ENCODE results near the gene NLRP14. TPM values are rescaled to one million over a fixed set of nuclear protein-coding genes. Genes with fewer than 3 reads are reported as not detected.

NLRP14 gene
- polyA plus RNA-seq, 3 donors from 2014 or later: not detected

GRCh38 chr11:7028141-7028540, 7.9 kb downstream of the NLRP14 start:
- Mint-ChIP-seq H3K36me3 (no peaks in the 10 kb centered on the region), H3K9me3 (peaks cover 0 to 3% (median 0%) of the 10 kb centered on the region in 6 donors), H3K4me3 (no peak overlapping the region), H3K27ac (no peak overlapping the region), H3K4me1 (no peaks in the 10 kb centered on the region), H3K27me3 (ENCODE audit: low read depth in 3 of 3) (peaks cover 0 to 9% (median 0%) of the 10 kb centered on the region in 3 donors)
- DNase-seq: no peak

DNA sequence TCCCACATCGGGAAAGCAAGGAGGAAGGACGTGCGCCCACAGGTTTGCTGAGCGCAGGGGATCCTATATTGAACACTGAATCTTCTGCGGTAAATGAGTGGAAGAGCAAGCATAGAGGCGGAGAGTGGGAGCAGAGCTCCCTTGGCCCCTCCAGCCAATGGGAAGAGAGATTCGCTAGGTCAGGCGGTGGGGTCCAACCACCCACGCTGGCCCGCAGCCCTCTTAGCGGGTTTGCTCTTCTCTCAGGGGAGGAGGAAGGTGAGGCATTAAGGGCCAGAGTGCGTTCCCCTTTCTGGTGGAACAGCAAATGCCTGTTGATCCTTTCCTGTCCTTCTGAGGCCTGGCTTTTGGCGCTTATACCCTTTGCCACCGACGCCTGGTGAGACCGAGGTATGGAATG, 10.6 kb downstream of the NLRP14 start:
- no peak for DNase-seq
- Mint-ChIP-seq H3K9me3 (peaks cover 0 to 4% (median 0%) of the 10 kb centered on the region in 6 donors), H3K27me3 (ENCODE audit: low read depth in 3 of 3) (peaks cover 0 to 3% (median 0%) of the 10 kb centered on the region in 3 donors)

DNA sequence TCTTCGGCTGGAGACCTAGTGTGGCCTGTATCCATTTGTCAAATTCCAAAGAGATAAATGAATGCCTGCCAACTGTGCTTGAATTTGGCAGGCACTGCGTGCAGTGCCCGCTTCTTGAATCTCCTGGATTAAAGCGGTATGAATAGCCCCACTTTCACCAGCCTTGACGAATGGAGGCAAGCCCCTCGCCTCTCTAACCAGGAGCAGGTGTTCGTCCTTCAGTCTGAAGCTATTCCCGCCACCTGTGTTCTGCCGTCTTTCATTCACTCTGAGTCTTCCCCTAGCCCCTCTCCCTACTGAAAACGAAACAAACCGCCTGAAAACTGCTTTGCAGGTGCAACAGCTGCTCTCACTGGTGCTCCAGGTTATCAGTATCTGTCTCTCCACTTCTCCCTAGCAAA, 11.2 kb downstream of the NLRP14 start:
- no peak overlapping the region for H3K27ac Mint-ChIP-seq
- no peaks in the 10 kb centered on the region for H3K4me1 Mint-ChIP-seq
- H3K9me3 Mint-ChIP-seq: peaks cover 0 to 4% (median 0%) of the 10 kb centered on the region in 6 donors
- no peak for DNase-seq
- H3K36me3 Mint-ChIP-seq: no peaks in the 10 kb centered on the region
- no peak overlapping the region for H3K4me3 Mint-ChIP-seq
- peaks cover 0 to 2% (median 0%) of the 10 kb centered on the region in 3 donors for H3K27me3 Mint-ChIP-seq (ENCODE audit: low read depth in 3 of 3)

More for the DNA sequence above, 10.6 kb downstream of the NLRP14 start:
- no peak overlapping the region for H3K4me3 Mint-ChIP-seq
- no peak overlapping the region for H3K27ac Mint-ChIP-seq
- H3K4me1 Mint-ChIP-seq: no peaks in the 10 kb centered on the region
- H3K36me3 Mint-ChIP-seq: no peaks in the 10 kb centered on the region

DNA sequence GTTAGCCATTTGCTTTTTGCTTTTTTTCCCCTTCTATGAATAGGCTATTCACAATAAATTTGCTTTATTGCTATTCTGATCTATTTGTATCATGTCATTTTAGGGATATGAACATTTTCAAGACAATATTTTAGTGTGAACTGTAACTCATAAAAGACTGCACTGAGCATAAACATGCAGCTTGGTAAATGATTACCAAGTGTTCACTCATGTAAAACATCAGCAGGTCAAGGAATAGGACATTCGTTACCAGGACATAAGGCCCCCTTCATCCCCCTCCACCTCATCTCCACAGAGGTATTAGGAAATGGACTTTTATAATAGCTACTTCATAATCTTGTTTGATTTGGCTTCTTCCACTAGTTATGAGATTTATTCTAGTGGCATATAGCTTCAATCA, 12.4 kb downstream of the NLRP14 start:
- Mint-ChIP-seq H3K4me3 (no peak overlapping the region), H3K9me3 (peaks cover 0 to 4% (median 0%) of the 10 kb centered on the region in 6 donors), H3K36me3 (no peaks in the 10 kb centered on the region), H3K4me1 (no peaks in the 10 kb centered on the region), H3K27ac (no peak overlapping the region), H3K27me3 (ENCODE audit: low read depth in 3 of 3) (peaks cover 0 to 2% (median 0%) of the 10 kb centered on the region in 3 donors)
- no peak for DNase-seq

GRCh38 chr11:7034019-7034418, 13.7 kb downstream of the NLRP14 start:
- peaks cover 0 to 2% (median 0%) of the 10 kb centered on the region in 3 donors for H3K27me3 Mint-ChIP-seq (ENCODE audit: low read depth in 3 of 3)
- H3K4me3 Mint-ChIP-seq: no peak overlapping the region
- H3K4me1 Mint-ChIP-seq: no peaks in the 10 kb centered on the region
- DNase-seq: no peak
- H3K27ac Mint-ChIP-seq: no peak overlapping the region
- H3K9me3 Mint-ChIP-seq: peaks cover 0 to 4% (median 0%) of the 10 kb centered on the region in 6 donors
- H3K36me3 Mint-ChIP-seq: no peaks in the 10 kb centered on the region

GRCh38 chr11:7046474-7047175, 26.3 kb downstream of the NLRP14 start:
- Mint-ChIP-seq H3K4me1 (no peaks in the 10 kb centered on the region), H3K4me3 (no peak overlapping the region), H3K9me3 (no peaks in the 10 kb centered on the region), H3K27ac (no peak overlapping the region), H3K27me3 (ENCODE audit: low read depth in 3 of 3) (peaks cover 0 to 2% (median under 1%) of the 10 kb centered on the region in 3 donors), H3K36me3 (no peaks in the 10 kb centered on the region)
- no peak for DNase-seq

GRCh38 chr11:7050191-7050590, 29.9 kb downstream of the NLRP14 start:
- H3K9me3 Mint-ChIP-seq: no peaks in the 10 kb centered on the region
- no peaks in the 10 kb centered on the region for H3K36me3 Mint-ChIP-seq
- no peak overlapping the region for H3K27ac Mint-ChIP-seq
- no peak for DNase-seq
- no peak overlapping the region for H3K4me3 Mint-ChIP-seq
- no peaks in the 10 kb centered on the region for H3K4me1 Mint-ChIP-seq
- H3K27me3 Mint-ChIP-seq (ENCODE audit: low read depth in 3 of 3): peaks cover 0 to 8% (median 2%) of the 10 kb centered on the region in 3 donors

DNA sequence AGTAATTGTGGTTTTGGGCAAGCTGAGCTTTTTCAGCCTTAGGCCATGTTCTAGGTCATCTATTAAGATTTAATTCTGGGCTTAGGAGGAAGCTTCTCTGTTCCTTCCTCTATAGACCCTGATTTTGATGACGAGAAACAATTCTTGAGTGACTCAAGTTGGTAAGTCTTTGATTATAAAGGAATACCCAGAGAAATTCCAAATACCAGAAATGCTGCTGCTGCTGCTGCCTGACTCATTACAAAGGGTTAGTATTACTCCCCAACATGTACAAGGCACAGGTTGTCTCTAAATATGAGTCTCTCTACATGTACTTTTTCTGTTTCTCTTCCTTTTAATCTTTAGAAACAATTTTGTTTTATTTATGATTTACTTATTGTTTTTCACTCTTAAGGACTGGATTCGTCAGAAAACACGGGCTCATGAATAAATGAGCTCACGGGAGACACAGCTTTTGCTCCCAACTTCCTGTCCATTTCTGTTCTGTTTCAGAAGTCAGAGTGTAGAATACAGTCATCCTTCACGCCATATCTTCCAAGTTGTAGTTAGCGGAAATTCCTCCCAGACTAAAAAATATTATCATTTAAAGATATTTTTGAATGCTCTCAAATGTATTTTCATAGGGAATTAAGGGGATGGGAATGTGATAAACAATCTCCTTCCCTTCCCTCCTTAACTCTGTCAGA, 36.7 kb downstream of the NLRP14 start:
- H3K9me3 Mint-ChIP-seq: no peaks in the 10 kb centered on the region
- no peaks in the 10 kb centered on the region for H3K4me1 Mint-ChIP-seq
- DNase-seq: no peak
- peaks cover 0 to 7% (median 2%) of the 10 kb centered on the region in 3 donors for H3K27me3 Mint-ChIP-seq (ENCODE audit: low read depth in 3 of 3)
- no peak overlapping the region for H3K4me3 Mint-ChIP-seq
- H3K27ac Mint-ChIP-seq: no peak overlapping the region
- H3K36me3 Mint-ChIP-seq: no peaks in the 10 kb centered on the region

DNA sequence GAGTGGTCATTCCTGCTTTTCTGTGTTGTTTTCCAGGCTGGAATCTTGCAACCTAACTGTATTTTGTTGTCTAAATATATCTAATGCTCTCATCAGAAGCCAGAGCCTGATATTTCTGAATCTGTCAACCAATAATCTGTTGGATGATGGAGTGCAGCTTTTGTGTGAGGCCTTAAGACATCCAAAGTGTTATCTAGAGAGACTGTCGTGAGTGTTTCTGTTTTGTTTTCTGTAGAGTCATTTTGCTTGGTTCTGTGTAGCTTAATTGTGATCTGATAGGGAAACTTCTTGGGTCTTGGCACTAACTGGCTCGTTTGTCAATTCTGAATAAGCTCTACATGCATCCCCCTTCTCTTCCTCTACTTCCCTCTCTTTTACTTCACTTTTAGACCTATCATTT, 37.4 kb downstream of the NLRP14 start:
- Mint-ChIP-seq H3K4me1 (no peaks in the 10 kb centered on the region), H3K36me3 (no peaks in the 10 kb centered on the region), H3K9me3 (no peaks in the 10 kb centered on the region), H3K27ac (no peak overlapping the region), H3K27me3 (ENCODE audit: low read depth in 3 of 3) (peaks cover 0 to 7% (median 0%) of the 10 kb centered on the region in 3 donors), H3K4me3 (no peak overlapping the region)
- DNase-seq: no peak

- no peak overlapping the region for H3K4me3 Mint-ChIP-seq
- peaks cover 0 to 2% (median 0%) of the 10 kb centered on the region in 3 donors for H3K27me3 Mint-ChIP-seq (ENCODE audit: low read depth in 3 of 3)
- no peak overlapping the region for H3K27ac Mint-ChIP-seq
- H3K9me3 Mint-ChIP-seq: no peaks in the 10 kb centered on the region
- H3K4me1 Mint-ChIP-seq: no peaks in the 10 kb centered on the region
- DNase-seq: no peak
- no peaks in the 10 kb centered on the region for H3K36me3 Mint-ChIP-seq
Observed at GRCh38 chr11:7060868-7061267, 40.6 kb downstream of the NLRP14 start.

- Mint-ChIP-seq H3K36me3 (no peaks in the 10 kb centered on the region), H3K9me3 (peaks cover 0 to 2% (median 0%) of the 10 kb centered on the region in 6 donors), H3K27me3 (ENCODE audit: low read depth in 3 of 3) (no peaks in the 10 kb centered on the region), H3K4me1 (no peaks in the 10 kb centered on the region), H3K27ac (no peak overlapping the region), H3K4me3 (no peak overlapping the region)
- no peak for DNase-seq
Observed at GRCh38 chr11:7062534-7062933, 42.3 kb downstream of the NLRP14 start.

DNA sequence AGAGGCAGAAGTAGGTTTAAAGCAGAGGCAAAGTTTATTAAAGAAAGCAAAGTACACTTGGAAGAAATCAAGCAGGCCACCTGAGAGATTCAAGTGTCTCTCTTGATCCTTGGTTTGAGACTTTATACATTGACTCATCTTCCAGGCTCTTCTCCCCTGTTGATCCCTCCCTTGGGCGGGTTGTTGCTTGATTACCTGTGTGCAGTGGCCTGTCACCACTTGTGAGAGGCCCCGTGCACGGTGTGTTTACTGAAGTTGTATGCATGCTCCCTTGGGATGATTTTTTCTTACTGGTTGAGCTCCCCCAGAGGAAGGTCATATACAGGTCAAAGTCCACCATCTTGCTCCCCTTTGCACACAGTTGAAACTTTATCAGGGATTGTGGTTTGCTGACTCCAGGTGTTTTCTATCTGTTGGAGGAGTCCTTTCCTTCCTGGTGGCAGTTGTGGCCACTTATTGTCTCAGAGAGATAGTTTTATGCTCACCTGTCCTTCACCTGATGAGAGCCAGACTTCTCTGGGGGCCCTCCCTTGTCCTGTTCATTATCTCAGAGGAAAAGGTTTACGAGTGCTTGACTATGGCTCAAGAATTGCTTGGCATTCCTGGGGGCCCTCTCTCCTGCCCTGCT, 52.2 kb downstream of the NLRP14 start:
- Mint-ChIP-seq H3K36me3 (no peaks in the 10 kb centered on the region), H3K27me3 (ENCODE audit: low read depth in 3 of 3) (peaks cover 0 to 2% (median 2%) of the 10 kb centered on the region in 3 donors), H3K9me3 (peaks cover 0 to 2% (median 0%) of the 10 kb centered on the region in 6 donors), H3K27ac (no peak overlapping the region), H3K4me1 (no peaks in the 10 kb centered on the region), H3K4me3 (no peak overlapping the region)
- DNase-seq: no peak

DNA sequence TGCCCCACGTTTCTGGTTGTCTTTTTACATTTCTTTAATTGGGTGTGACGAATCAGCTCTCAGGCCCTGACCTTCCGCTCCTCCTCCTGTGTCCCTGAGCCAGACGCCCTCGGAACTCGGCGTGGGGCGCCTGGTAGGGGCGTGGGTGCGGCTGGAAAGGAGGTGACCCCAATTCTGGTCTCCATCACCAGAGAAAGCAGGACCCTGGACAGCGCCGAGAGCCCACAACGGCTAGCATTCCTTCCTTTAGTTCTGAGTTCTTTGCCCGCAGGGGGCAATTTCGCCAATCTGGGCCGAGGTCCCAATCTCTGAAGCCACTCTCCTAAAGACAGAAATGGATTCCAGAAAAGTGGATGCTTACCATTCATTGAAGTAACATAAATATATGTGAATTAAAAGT, 56.8 kb downstream of the NLRP14 start:
- H3K4me1 Mint-ChIP-seq: no peaks in the 10 kb centered on the region
- DNase-seq: no peak
- H3K9me3 Mint-ChIP-seq: peaks cover 0 to 2% (median 0%) of the 10 kb centered on the region in 6 donors
- no peak overlapping the region for H3K4me3 Mint-ChIP-seq
- no peak overlapping the region for H3K27ac Mint-ChIP-seq
- no peaks in the 10 kb centered on the region for H3K36me3 Mint-ChIP-seq
- peaks cover 0 to 4% (median 2%) of the 10 kb centered on the region in 3 donors for H3K27me3 Mint-ChIP-seq (ENCODE audit: low read depth in 3 of 3)

- no peak overlapping the region for H3K27ac Mint-ChIP-seq
- H3K9me3 Mint-ChIP-seq: peaks cover 0 to 2% (median 0%) of the 10 kb centered on the region in 6 donors
- no peaks in the 10 kb centered on the region for H3K4me1 Mint-ChIP-seq
- no peaks in the 10 kb centered on the region for H3K36me3 Mint-ChIP-seq
- DNase-seq: no peak
- H3K27me3 Mint-ChIP-seq (ENCODE audit: low read depth in 3 of 3): peaks cover 0 to 4% (median 2%) of the 10 kb centered on the region in 3 donors
- no peak overlapping the region for H3K4me3 Mint-ChIP-seq
Observed at GRCh38 chr11:7079545-7080135, 59.4 kb downstream of the NLRP14 start.
